DMS 273 treated with DMSO at 0.1 percent for 48 hours (cell line): ENCODE measurements around the gene POLR2F.

ENCODE experiments used
- DNase-seq: peaks from one replicate; lab custom pipeline; 2025; lab: John Stamatoyannopoulos, UW

POLR2F gene

GRCh38 chr22:38006906-38007305, 53.4 kb downstream of the POLR2F start:
- DNase-seq = no peak

GRCh38 chr22:38007330-38007902, 53.9 kb downstream of the POLR2F start:
- DNase-seq = no peak

GRCh38 chr22:38009000-38009806, 55.7 kb downstream of the POLR2F start:
- DNase-seq = no peak

- no peak for DNase-seq
These were observed 59.1 kb downstream of the POLR2F start for GRCh38 chr22:38012604-38013072.

- no peak for DNase-seq
These were observed 60.6 kb downstream of the POLR2F start for GRCh38 chr22:38014083-38014482.

GRCh38 chr22:38016182-38017151, 63.0 kb downstream of the POLR2F start:
- no peak for DNase-seq

- DNase-seq = no peak
These were observed 63.9 kb downstream of the POLR2F start for GRCh38 chr22:38017272-38017920.

GRCh38 chr22:38017939-38018885, 64.7 kb downstream of the POLR2F start:
- no peak for DNase-seq
